CD4-positive, alpha-beta T cell treated with Interleukin-15 for 1 hour (primary cell): ENCODE data around the gene TMEM184B.
"Not testable (repeated sequence)": the region's sequence is repeated elsewhere in the genome, so short reads cannot be mapped to it uniquely, and the experiment has no call there.

ENCODE experiments used
- DNase-seq: peaks from one replicate; pipeline ENCODE4 v3.0.0-alpha.2; 2020

The TMEM184B gene

GRCh38 chr22:38247713-38248112 is 25.1 kb downstream of the TMEM184B start:
- DNase-seq = no peak

- DNase-seq = no peak
Observed at GRCh38 chr22:38246692-38247091, 26.1 kb downstream of the TMEM184B start.

- DNase-seq = no peak
Observed at GRCh38 chr22:38246046-38246658, 26.7 kb downstream of the TMEM184B start.

GRCh38 chr22:38244106-38244505 is 28.7 kb downstream of the TMEM184B start:
- no peak for DNase-seq

- no peak for DNase-seq
Observed at GRCh38 chr22:38243007-38243765, 29.6 kb downstream of the TMEM184B start.

GRCh38 chr22:38240734-38241252 is 32.0 kb downstream of the TMEM184B start:
- DNase-seq = no peak

- no peak for DNase-seq
Observed at GRCh38 chr22:38239101-38239761, 33.6 kb downstream of the TMEM184B start.

- no peak for DNase-seq
Observed at GRCh38 chr22:38238519-38239071, 34.2 kb downstream of the TMEM184B start.

GRCh38 chr22:38236786-38237185 is 36.0 kb downstream of the TMEM184B start:
- DNase-seq = no peak

- DNase-seq = no peak
Observed at GRCh38 chr22:38235240-38235850, 37.5 kb downstream of the TMEM184B start.

- not testable (repeated sequence) for DNase-seq
Observed at GRCh38 chr22:38233856-38234255, 39.0 kb downstream of the TMEM184B start.

- DNase-seq = no peak
Observed at GRCh38 chr22:38233427-38233826, 39.4 kb downstream of the TMEM184B start.

GRCh38 chr22:38232196-38232595 is 40.6 kb downstream of the TMEM184B start:
- DNase-seq = no peak

- no peak for DNase-seq
Observed at GRCh38 chr22:38230916-38231315, 41.9 kb downstream of the TMEM184B start.

GRCh38 chr22:38230108-38230825 is 42.5 kb downstream of the TMEM184B start:
- DNase-seq = peak; percentile 52

- DNase-seq = no peak
Observed at GRCh38 chr22:38228873-38229740, 43.7 kb downstream of the TMEM184B start.

- no peak for DNase-seq
Observed at GRCh38 chr22:38228326-38228872, 44.4 kb downstream of the TMEM184B start.

GRCh38 chr22:38226853-38227649 is 45.8 kb downstream of the TMEM184B start:
- DNase-seq = no peak

- DNase-seq = no peak
Observed at GRCh38 chr22:38223289-38223960, 49.4 kb downstream of the TMEM184B start.

- no peak for DNase-seq
Observed at GRCh38 chr22:38222797-38223119, 50.1 kb downstream of the TMEM184B start.
